NCI-H146 treated with DMSO at 0.1 percent for 48 hours (cell line): ENCODE data around the gene MAP3K21.

ENCODE experiments used
- DNase-seq: peaks from one replicate; lab custom pipeline; 2025; ENCODE audit not compliant: unreplicated experiment; lab: John Stamatoyannopoulos, UW

Gene MAP3K21

GRCh38 chr1:233386336-233386735 is 58.8 kb downstream of the MAP3K21 start:
- no peak for DNase-seq

GRCh38 chr1:233387585-233387984 is 60.1 kb downstream of the MAP3K21 start:
- no peak for DNase-seq

GRCh38 chr1:233389169-233389568 is 61.6 kb downstream of the MAP3K21 start:
- DNase-seq: no peak

GRCh38 chr1:233389893-233390292 is 62.4 kb downstream of the MAP3K21 start:
- no peak for DNase-seq

- DNase-seq: peak; percentile 78
Observed at GRCh38 chr1:233390842-233391737, 63.6 kb downstream of the MAP3K21 start.

GRCh38 chr1:233393084-233393840 is 65.7 kb downstream of the MAP3K21 start:
- DNase-seq: no peak

DNA sequence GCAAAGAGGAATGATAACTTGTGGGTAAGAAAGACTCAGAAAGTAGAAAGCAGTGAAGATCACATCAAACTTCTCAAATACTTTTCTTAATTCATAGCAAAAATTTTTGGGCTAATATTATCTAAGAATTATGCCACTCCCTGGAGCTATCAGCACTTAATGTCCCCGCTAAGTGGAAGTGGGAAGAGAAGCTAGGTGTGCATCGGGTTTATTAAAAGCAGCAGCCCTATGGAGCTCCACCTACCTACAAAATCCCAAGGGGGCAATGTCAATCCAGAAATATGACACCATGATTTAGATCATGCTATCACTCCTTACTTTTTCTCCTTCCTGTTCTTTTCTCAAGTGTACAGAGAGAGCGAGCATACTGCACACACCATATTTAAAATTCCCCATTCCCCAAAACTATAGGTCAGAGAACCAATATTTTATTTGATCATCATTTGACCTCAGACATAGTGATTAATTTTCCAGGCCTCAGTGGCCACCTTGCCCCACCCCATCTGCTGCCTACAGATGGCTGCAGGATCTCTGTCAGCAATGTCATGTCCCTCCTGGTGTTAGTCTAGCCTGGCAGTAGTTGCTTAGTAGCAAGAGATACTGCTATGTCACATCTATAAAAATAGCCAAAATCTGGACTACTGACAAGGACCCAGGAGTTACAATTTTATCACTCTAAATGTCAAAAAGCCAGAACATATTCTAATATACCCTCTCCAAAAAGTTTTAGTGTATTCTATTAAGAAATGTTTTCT is 66.6 kb downstream of the MAP3K21 start:
- no peak for DNase-seq

GRCh38 chr1:233394860-233395717 is 67.6 kb downstream of the MAP3K21 start:
- DNase-seq: peak; percentile 41

GRCh38 chr1:233395863-233396646 is 68.5 kb downstream of the MAP3K21 start:
- no peak for DNase-seq

DNA sequence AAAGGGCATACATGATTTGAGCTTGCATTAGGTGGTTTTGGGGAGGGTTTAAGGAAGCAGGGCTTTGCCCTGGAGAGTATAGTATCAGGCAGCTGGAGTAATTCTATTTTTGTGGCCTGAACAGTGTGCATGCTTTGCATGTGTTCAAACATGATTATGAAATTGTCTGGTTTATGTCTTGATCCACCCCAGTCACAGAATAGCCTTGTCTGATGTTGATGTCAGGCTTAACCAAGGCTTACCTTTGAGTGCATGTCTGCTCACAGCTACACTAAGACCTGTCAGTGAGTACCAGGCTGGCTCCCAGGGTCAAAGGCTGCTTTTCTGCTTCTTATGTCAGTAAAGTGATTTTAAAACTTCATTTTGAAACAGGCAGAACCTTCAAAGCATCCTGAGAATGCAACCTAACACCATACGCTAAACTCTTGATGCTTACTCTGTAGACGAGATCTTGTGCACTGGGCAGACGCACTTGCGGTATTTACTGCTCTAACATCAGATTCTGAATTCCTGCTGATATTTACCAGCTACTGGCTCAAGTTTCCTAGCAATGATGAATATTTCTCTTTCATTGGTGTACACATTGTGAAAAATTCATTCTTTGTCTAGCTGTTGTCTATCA is 78.9 kb downstream of the MAP3K21 start:
- DNase-seq: no peak

- DNase-seq: no peak
Observed at GRCh38 chr1:233406994-233407631, 79.6 kb downstream of the MAP3K21 start.

GRCh38 chr1:233409540-233409939 is 82.0 kb downstream of the MAP3K21 start:
- no peak for DNase-seq

GRCh38 chr1:233410906-233411305 is 83.4 kb downstream of the MAP3K21 start:
- no peak for DNase-seq

DNA sequence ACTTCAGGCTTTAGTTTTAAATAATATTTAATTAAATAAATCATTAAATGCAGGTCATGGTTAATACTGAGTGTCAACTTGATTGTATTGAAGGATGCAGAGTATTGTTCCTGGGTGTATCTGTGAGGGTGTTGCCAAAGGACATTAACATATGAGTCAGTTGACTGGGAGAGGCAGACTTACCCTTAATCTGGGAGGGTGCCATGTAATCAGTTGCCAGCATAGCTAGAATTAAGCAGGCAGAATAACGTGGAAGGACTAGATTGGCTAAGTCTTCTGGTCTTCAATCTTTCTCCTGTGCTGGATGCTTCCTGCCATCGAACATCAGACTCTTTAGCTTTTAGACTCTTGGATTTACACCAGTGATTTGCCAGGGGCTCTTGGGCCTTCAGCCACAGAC is 85.3 kb downstream of the MAP3K21 start:
- DNase-seq: no peak

DNA sequence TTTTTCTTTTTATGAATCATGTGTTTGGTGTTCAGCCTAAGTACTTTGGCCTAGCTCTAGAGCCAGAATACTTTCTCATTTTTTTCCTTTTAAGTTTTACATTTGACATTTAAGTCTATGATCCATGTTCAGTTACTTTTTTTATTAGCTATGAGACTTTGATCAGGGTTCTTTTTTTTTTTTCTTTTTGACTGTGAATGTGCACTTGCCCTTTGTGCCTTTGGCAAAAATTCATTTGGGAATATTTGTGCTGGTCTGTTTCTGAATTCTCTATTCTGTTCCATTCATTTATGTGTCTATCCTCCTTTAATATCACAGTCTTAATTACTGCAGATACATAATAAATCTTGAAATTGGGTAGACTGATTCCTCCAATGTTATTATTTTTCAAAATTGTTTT is 93.8 kb downstream of the MAP3K21 start:
- DNase-seq: no peak

GRCh38 chr1:233424779-233425178 is 97.3 kb downstream of the MAP3K21 start:
- DNase-seq: no peak

DNA sequence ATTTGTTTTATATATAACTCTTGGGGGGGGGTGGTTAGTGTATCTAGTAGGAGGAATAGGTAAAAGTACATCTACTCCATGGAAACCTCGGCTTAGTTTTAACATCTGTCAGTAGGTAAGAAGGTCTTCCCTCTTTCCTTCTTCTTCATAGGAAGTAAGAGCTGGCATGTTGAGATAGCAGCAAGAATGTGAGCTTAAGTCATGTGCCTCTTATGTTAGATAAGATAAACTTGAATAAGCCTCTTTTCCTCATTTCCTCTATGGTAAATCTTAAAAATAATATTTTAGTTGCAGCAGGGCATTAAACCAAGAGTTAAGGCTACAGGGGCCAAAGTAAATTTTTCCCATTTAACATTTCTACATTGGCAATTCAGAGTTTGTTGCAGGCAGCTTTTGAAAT is 100.4 kb downstream of the MAP3K21 start:
- DNase-seq: no peak

- DNase-seq: no peak
Observed at GRCh38 chr1:233431753-233432403, 104.4 kb downstream of the MAP3K21 start.
